ENCODE results near the gene CASR.

CASR gene

GRCh38 chr3:122306622-122306953 lies 123.1 kb downstream of the CASR start:
- no peak for DNase-seq (ENCODE audit: low read depth, low spot score)

GRCh38 chr3:122307094-122307687 lies 123.7 kb downstream of the CASR start:
- no peak for DNase-seq (ENCODE audit: low read depth, low spot score)

- DNase-seq (ENCODE audit: low read depth, low spot score), result no peak
These were observed 124.5 kb downstream of the CASR start for GRCh38 chr3:122307976-122308375.

GRCh38 chr3:122310361-122310760 lies 126.9 kb downstream of the CASR start:
- DNase-seq (ENCODE audit: low read depth, low spot score), result no peak

- no peak for DNase-seq (ENCODE audit: low read depth, low spot score)
These were observed 129.4 kb downstream of the CASR start for GRCh38 chr3:122312826-122313225.

- no peak for DNase-seq (ENCODE audit: low read depth, low spot score)
These were observed 129.8 kb downstream of the CASR start for GRCh38 chr3:122313281-122313680.

- no peak for DNase-seq (ENCODE audit: low read depth, low spot score)
These were observed 130.9 kb downstream of the CASR start for GRCh38 chr3:122314228-122314876.

GRCh38 chr3:122315619-122316018 lies 132.2 kb downstream of the CASR start:
- DNase-seq (ENCODE audit: low read depth, low spot score), result no peak

- DNase-seq (ENCODE audit: low read depth, low spot score), result no peak
These were observed 132.9 kb downstream of the CASR start for GRCh38 chr3:122316368-122316767.

- DNase-seq (ENCODE audit: low read depth, low spot score), result no peak
These were observed 135.2 kb downstream of the CASR start for GRCh38 chr3:122318620-122319019.

GRCh38 chr3:122322095-122323075 lies 138.9 kb downstream of the CASR start:
- DNase-seq (ENCODE audit: low read depth, low spot score), result no peak

GRCh38 chr3:122324871-122325323 lies 141.4 kb downstream of the CASR start, which contains the start of gene CSTA:
Gene CSTA, plus strand, starts transcription at chr3:122325248. Its CDS starts 45 bp downstream, at chr3:122325293.
- DNase-seq (ENCODE audit: low read depth, low spot score), result no peak

- DNase-seq (ENCODE audit: low read depth, low spot score), result no peak
These were observed 142.3 kb downstream of the CASR start for GRCh38 chr3:122325769-122326168.

GRCh38 chr3:122331886-122332285 lies 148.4 kb downstream of the CASR start:
- DNase-seq (ENCODE audit: low read depth, low spot score), result no peak

- DNase-seq (ENCODE audit: low read depth, low spot score), result no peak
These were observed 149.1 kb downstream of the CASR start for GRCh38 chr3:122332551-122332950.

All from brain pericyte (primary cell).